HEK293T (cell line): ENCODE data around the gene TBX10.

ENCODE experiments used
- CTCF ChIA-PET: fragments of 350-600 bp; formaldehyde crosslinking; extraction: SDS; loops from one replicate; lab custom pipeline; 2021; ENCODE audit warnings: antibody characterized with exemption, inconsistent platforms; lab: Yijun Ruan, JAX
- POLR2A ChIA-PET: fragments of 350-600 bp; formaldehyde crosslinking; extraction: SDS; loops from one replicate; lab custom pipeline; 2020; ENCODE audit warnings: antibody characterized with exemption, inconsistent platforms; lab: Yijun Ruan, JAX
- DNase-seq: peaks from one replicate; pipeline ENCODE4 v3.0.0; 2012; ENCODE audit warnings: mixed read lengths; ENCODE audit errors: extremely low spot score
- ARNT ChIP-seq: fragments of 450-650 bp; IDR thresholded peaks from 2 replicates; pipeline ENCODE4 v1.6.1; 2017; ENCODE audit warnings: mild to moderate bottlenecking
- BHLHE40 ChIP-seq: fragments of 450-650 bp; IDR thresholded peaks from 2 replicates; pipeline ENCODE4 v1.6.1; 2016; ENCODE audit warnings: mild to moderate bottlenecking, moderate library complexity, borderline replicate concordance
- CTBP1 ChIP-seq: fragments of 450-650 bp; IDR thresholded peaks from 2 replicates; pipeline ENCODE4 v1.6.1; 2016; ENCODE audit warnings: borderline replicate concordance
- ELF4 ChIP-seq: fragments of 450-650 bp; IDR thresholded peaks from 2 replicates; pipeline ENCODE4 v1.6.1; 2017; ENCODE audit warnings: antibody characterized with exemption
- FOXA1 ChIP-seq: fragments of 450-650 bp; IDR thresholded peaks from 2 replicates; pipeline ENCODE4 v1.6.1; 2016; ENCODE audit warnings: mild to moderate bottlenecking
- FOXK2 ChIP-seq: fragments of 450-650 bp; IDR thresholded peaks from 2 replicates; pipeline ENCODE4 v1.6.1; 2016; ENCODE audit warnings: mild to moderate bottlenecking
- FOXM1 ChIP-seq: fragments of 450-650 bp; IDR thresholded peaks from 2 replicates; pipeline ENCODE4 v1.6.1; 2017; ENCODE audit warnings: mild to moderate bottlenecking, borderline replicate concordance
- HDGF ChIP-seq: fragments of 450-650 bp; IDR thresholded peaks from 2 replicates; pipeline ENCODE4 v1.6.1; 2017; ENCODE audit warnings: antibody characterized with exemption, borderline replicate concordance
- L3MBTL2 ChIP-seq: fragments of 450-650 bp; conservative IDR thresholded peaks from 2 replicates; pipeline ENCODE4 v1.6.1; 2016; ENCODE audit warnings: mild to moderate bottlenecking
- LEF1 ChIP-seq: fragments of 450-650 bp; IDR thresholded peaks from 2 replicates; pipeline ENCODE4 v1.6.1; 2017; ENCODE audit warnings: mild to moderate bottlenecking, borderline replicate concordance
- NFRKB ChIP-seq: fragments of 450-650 bp; IDR thresholded peaks from 2 replicates; pipeline ENCODE4 v1.6.1; 2016; ENCODE audit warnings: mild to moderate bottlenecking, moderate library complexity
- PKNOX1 ChIP-seq: fragments of 450-650 bp; IDR thresholded peaks from 2 replicates; pipeline ENCODE4 v1.6.1; 2016
- SP1 ChIP-seq: fragments of 450-650 bp; IDR thresholded peaks from 2 replicates; pipeline ENCODE4 v1.6.1; 2017
- SUZ12 ChIP-seq: fragments of 450-650 bp; IDR thresholded peaks from 2 replicates; pipeline ENCODE4 v1.6.1; 2016; ENCODE audit warnings: mild to moderate bottlenecking
- TARDBP ChIP-seq: fragments of 450-650 bp; IDR thresholded peaks from 2 replicates; pipeline ENCODE4 v1.6.1; 2016
- ZNF384 ChIP-seq: fragments of 450-650 bp; IDR thresholded peaks from 2 replicates; pipeline ENCODE4 v1.6.1; 2016

Gene TBX10

GRCh38 chr11:67654225-67654624 lies 14.7 kb upstream of the TBX10 start:
- TF ChIP-seq TARDBP: no peak
- no peak for TF ChIP-seq SP1
- no peak for TF ChIP-seq PKNOX1
- TF ChIP-seq ELF4: no peak
- TF ChIP-seq FOXA1: no peak
- TF ChIP-seq SUZ12: no peak
- no peak for TF ChIP-seq LEF1
- no peak for TF ChIP-seq FOXM1
- ChIA-PET POLR2A (no interaction called here), CTCF (no interaction called here)
- no peak for DNase-seq

- CTCF ChIA-PET: interaction anchor here (2.7 kb wide), 1 partner anchor 23 kb away, joined by 10 read pairs; the partner anchor contains the start of gene NUDT8
- POLR2A ChIA-PET: no interaction called here
- TF ChIP-seq BHLHE40: no peak
- TF ChIP-seq NFRKB: no peak
- no peak for TF ChIP-seq SP1
- no peak for TF ChIP-seq ARNT
- TF ChIP-seq LEF1: no peak
- no peak for TF ChIP-seq HDGF
- no peak for TF ChIP-seq FOXA1
- TF ChIP-seq ELF4: no peak
- TF ChIP-seq TARDBP: no peak
- TF ChIP-seq PKNOX1: no peak
- no peak for TF ChIP-seq FOXM1
- no peak for TF ChIP-seq CTBP1
- no peak for TF ChIP-seq ZNF384
- TF ChIP-seq L3MBTL2: no peak
- TF ChIP-seq SUZ12: no peak
- no peak for TF ChIP-seq FOXK2
- DNase-seq: no peak
Observed at GRCh38 chr11:67652965-67653845, 13.6 kb upstream of the TBX10 start.

GRCh38 chr11:67651976-67652781 lies 12.6 kb upstream of the TBX10 start:
- ChIA-PET CTCF (interaction anchor here (2.7 kb wide), 1 partner anchor 22 kb away, joined by 10 read pairs; the partner anchor contains the start of gene NUDT8), POLR2A (no interaction called here)
- DNase-seq: no peak
- TF ChIP-seq HDGF (no peak), L3MBTL2 (no peak), FOXA1 (no peak), NFRKB (no peak)

- ChIA-PET POLR2A (no interaction called here), CTCF (no interaction called here)
- no peak for DNase-seq
- TF ChIP-seq ELF4 (no peak), SP1 (no peak), L3MBTL2 (no peak), NFRKB (no peak), HDGF (no peak)
Observed at GRCh38 chr11:67649634-67650510, 10.3 kb upstream of the TBX10 start.

GRCh38 chr11:67648796-67649613 lies 9.4 kb upstream of the TBX10 start:
- TF ChIP-seq SP1: no peak
- no peak for TF ChIP-seq FOXK2
- TF ChIP-seq FOXM1: no peak
- no peak for TF ChIP-seq SUZ12
- no peak for TF ChIP-seq CTBP1
- no peak for TF ChIP-seq BHLHE40
- no peak for TF ChIP-seq PKNOX1
- no peak for TF ChIP-seq FOXA1
- TF ChIP-seq ARNT: no peak
- TF ChIP-seq HDGF: no peak
- TF ChIP-seq TARDBP: no peak
- DNase-seq: no peak
- ChIA-PET POLR2A (interaction anchor here (1.2 kb wide), 1 partner anchor 66 kb away, joined by 3 read pairs; the partner anchor contains the start of gene GSTP1), CTCF (interaction anchor here (0.7 to 1.3 kb wide), 2 partner anchors 9 to 10 kb away, joined by 3 to 4 read pairs; partner anchors contain the start of gene TBX10)
